K562 (cell line): Measurements from ENCODE around the gene AGAP3. TPM values are rescaled to one million over a fixed set of nuclear protein-coding genes. Genes with fewer than 3 reads are reported as not detected.

Source experiments
- ATAC-seq: fragments of 200-7000 bp; cut with Tn5 transposase; 3 replicates; pipeline ENCODE4 v1.9.1; 2020; ENCODE audit warnings: moderate library complexity
- BruUV-seq: library from RNA; stranded (reverse); fragments of 400-500 nt; replicated peaks from 2 replicates; lab custom pipeline; 2021; lab: Mats Ljungman, UMichigan
- CTCF ChIA-PET: fragments of 300-600 bp; formaldehyde crosslinking; extraction: SDS; loops from one replicate; lab custom pipeline; 2021; ENCODE audit warnings: low intra/inter-chr PET ratio; lab: Yijun Ruan, JAX
- POLR2A ChIA-PET: fragments of 300-600, 350-650 bp; sonication (Branson Sonifier 250); formaldehyde crosslinking; extraction: SDS; loops from one replicate; lab custom pipeline; 2021; ENCODE audit warnings: antibody characterized with exemption, inconsistent platforms; lab: Yijun Ruan, JAX
- DNase-seq, 4 experiments: peaks; one replicate each; pipeline versions ENCODE4 v3.0.0 to v3.0.0-alpha.2; 2011 to 2018; ENCODE audit warnings: low spot score in 3 of 4, mixed read lengths in 3 of 4; ENCODE audit errors: extremely low read depth in 1 of 4
- FAIRE-seq: peaks from 2 replicates; lab custom pipeline; 2011; peaks lifted over from hg19 to GRCh38; lab: Jason Lieb, UNC
- H2AFZ ChIP-seq: 2 replicates; pipeline ENCODE4 v1.6.0; 2011; ENCODE audit warnings: low read depth, low read length, control low read depth, inconsistent platforms
- H3K27ac ChIP-seq: fragments of 200-600 bp; 3 replicates; pipeline ENCODE4 v1.8.0; 2011; ENCODE audit warnings: low read depth, mild to moderate bottlenecking, control low read depth, inconsistent platforms, low read length, moderate library complexity, mixed read lengths; ENCODE audit errors: extremely low read depth
- H3K27me3 ChIP-seq, 2 experiments: fragments of 300-600 bp in 1 of 2; 2 replicates in 1 of 2; 3 replicates in 1 of 2; pipeline versions ENCODE4 v1.6.0 to v1.8.0; 2011; ENCODE audit warnings: inconsistent platforms in 2 of 2, low read length in 2 of 2, mild to moderate bottlenecking in 1 of 2, mixed read lengths in 1 of 2, moderate library complexity in 1 of 2; ENCODE audit not compliant: control insufficient read depth in 2 of 2, insufficient read depth in 2 of 2
- H3K36me3 ChIP-seq: fragments of 300-600 bp; 3 replicates; pipeline ENCODE4 v1.8.0; 2011; ENCODE audit warnings: mild to moderate bottlenecking, low read length, inconsistent platforms; ENCODE audit not compliant: control insufficient read depth, insufficient read depth
- H3K4me1 ChIP-seq, 2 experiments: fragments of 200-600 bp in 1 of 2; replicated peaks in 1 of 2; 2 replicates in 1 of 2; 3 replicates in 1 of 2; pipeline versions ENCODE4 v1.5.1 to v1.8.0; 2011; ENCODE audit warnings: inconsistent platforms in 2 of 2, low read length in 2 of 2, mild to moderate bottlenecking in 1 of 2, mixed read lengths in 1 of 2, moderate library complexity in 1 of 2; ENCODE audit not compliant: control insufficient read depth in 2 of 2, insufficient read depth in 2 of 2
- H3K4me2 ChIP-seq: 2 replicates; pipeline ENCODE4 v1.6.1; 2011; ENCODE audit warnings: low read length, control low read depth, inconsistent platforms, mixed read lengths; ENCODE audit not compliant: insufficient read depth
- H3K4me3 ChIP-seq: fragments of 200-600 bp; sonication (generic), shearing (Covaris generic); 2 replicates; pipeline ENCODE4 v1.5.1; 2016; ENCODE audit warnings: control low read depth, inconsistent platforms
- H3K79me2 ChIP-seq: fragments of 200-600 bp; 3 replicates; pipeline ENCODE4 v1.8.0; 2011; ENCODE audit warnings: low read length, inconsistent platforms; ENCODE audit not compliant: control insufficient read depth, insufficient read depth
- H3K9ac ChIP-seq, 2 experiments: 2 replicates each; pipeline versions ENCODE4 v1.6.0 to v1.6.1; 2011; ENCODE audit warnings: low read depth in 2 of 2, low read length in 2 of 2, control low read depth in 1 of 2, inconsistent platforms in 1 of 2, mild to moderate bottlenecking in 1 of 2, mixed read lengths in 1 of 2; ENCODE audit not compliant: insufficient read depth in 1 of 2
- H3K9me1 ChIP-seq: one replicate; pipeline ENCODE4 v1.6.0; 2011; ENCODE audit warnings: inconsistent platforms, mild to moderate bottlenecking, low read length, moderate library complexity; ENCODE audit not compliant: control insufficient read depth, insufficient read depth
- H3K9me3 ChIP-seq: replicated peaks from 2 replicates; pipeline ENCODE4 v1.5.1; 2011; ENCODE audit warnings: low read depth, low read length, inconsistent platforms; ENCODE audit not compliant: control insufficient read depth, insufficient read depth
- H4K20me1 ChIP-seq: replicated peaks from 2 replicates; pipeline ENCODE4 v1.6.1; 2011; ENCODE audit warnings: low read length, inconsistent platforms, mixed read lengths; ENCODE audit not compliant: control insufficient read depth, insufficient read depth
- CBX1 ChIP-seq: sonication (generic); IDR thresholded peaks from 2 replicates; pipeline ENCODE4 v1.6.1; 2016; ENCODE audit warnings: antibody characterized with exemption, low read depth, mild to moderate bottlenecking
- E2F4 ChIP-seq: sonication (generic); formaldehyde crosslinking; IDR thresholded peaks from 2 replicates; pipeline ENCODE4 v1.8.0; 2022; ENCODE audit warnings: mild to moderate bottlenecking, low read depth, missing genetic modification reagents
- HES1 ChIP-seq: fragments of 450-650 bp; IDR thresholded peaks from 2 replicates; pipeline ENCODE4 v1.6.1; 2016; ENCODE audit warnings: low read depth, mild to moderate bottlenecking, moderate library complexity
- HNRNPL ChIP-seq: fragments of 200-400 bp; formaldehyde crosslinking; IDR thresholded peaks from 2 replicates; pipeline ENCODE4 v1.6.1; 2017; ENCODE audit warnings: low read depth, mild to moderate bottlenecking, low read length
- ID3 ChIP-seq, 2 experiments: fragments of 250-450 bp in 1 of 2; fragments of 450-650 bp in 1 of 2; sonication (Bioruptor Pico) in 1 of 2; IDR thresholded peaks; 2 replicates each; pipeline versions ENCODE4 v1.6.1 to v1.8.0; 2016 to 2021; ENCODE audit warnings: mild to moderate bottlenecking in 2 of 2, moderate library complexity in 2 of 2, missing compliant biosample characterization in 1 of 2, missing genetic modification characterization in 1 of 2
- KAT2B ChIP-seq: IDR thresholded peaks from one replicate; pipeline ENCODE4 v1.6.1; 2012; ENCODE audit warnings: low read depth, mild to moderate bottlenecking, control low read depth, inconsistent platforms, low read length, moderate library complexity
- LEF1 ChIP-seq: fragments of 450-650 bp; IDR thresholded peaks from 2 replicates; pipeline ENCODE4 v1.6.1; 2016; ENCODE audit warnings: mild to moderate bottlenecking
- RBM34 ChIP-seq: fragments of 200-400 bp; formaldehyde crosslinking; IDR thresholded peaks from 2 replicates; pipeline ENCODE4 v1.6.1; 2018; ENCODE audit warnings: low read length, borderline replicate concordance; ENCODE audit not compliant: insufficient read depth
- SMARCA4 ChIP-seq: fragments of 450-650 bp; IDR thresholded peaks from 2 replicates; pipeline ENCODE4 v1.6.1; 2016
- ZNF146 ChIP-seq: IDR thresholded peaks from one replicate; pipeline ENCODE4 v1.6.1; 2018; ENCODE audit warnings: missing compliant biosample characterization; ENCODE audit not compliant: unreplicated experiment
- WGBS: fragments of 100-300 bp; shearing (Covaris generic); methylation state at CpG from one replicate; pipeline ENCODE4 v1.1.6; 2016; ENCODE audit warnings: low coverage, mixed read lengths; ENCODE audit not compliant: insufficient coverage; ENCODE audit errors: missing lambda C conversion rate; 5-methylcytosine and 5-hydroxymethylcytosine counted together
- in situ Hi-C: fragments of 300-500 bp; cut with MboI; formaldehyde crosslinking; loops from 4 replicates; pipeline ENCODE4 v1.15.0; 2018; ENCODE audit warnings: inconsistent platforms, mixed read lengths
- intact Hi-C: fragments of 100-400 bp; cut with micrococcal nuclease; formaldehyde crosslinking; loops from 2 replicates; pipeline ENCODE4 v1.14.2; 2022
- polyA plus RNA-seq, 8 experiments: library from polyadenylated mRNA; depleted of rRNA in 4 of 8; stranded (reverse) in 5 of 8; unstranded in 3 of 8; fragments of >200 nt; fragmentation: Nextera tagmentation in 2 of 8; fragmentation: Illumina TruSeq in 1 of 8; extraction: Ambion mirVana in 2 of 8; extraction: Trizol in 1 of 8; gene quantifications; 2 replicates each; pipeline versions ENCODE4 v1.2.1 to v1.2.3, GENCODE V29; 2011 to 2014; ENCODE audit warnings: inconsistent platforms in 1 of 8, missing spikeins in 1 of 8
- total RNA-seq, 7 experiments: library from RNA; depleted of rRNA in 6 of 7; stranded (reverse); fragments of >200 nt in 6 of 7; fragmentation: Illumina TruSeq in 2 of 7; extraction: Trizol in 2 of 7; gene quantifications; 2 replicates each; pipeline versions ENCODE4 v1.2.1 to v1.2.3, GENCODE V29; 2011 to 2021; ENCODE audit warnings: low replicate concordance in 1 of 7
- TF ChIP-seq, protein P1 (sequence below): sonication (generic); formaldehyde crosslinking; IDR thresholded peaks from 2 replicates; pipeline ENCODE4 v1.8.0; 2022; ENCODE audit warnings: mild to moderate bottlenecking, missing genetic modification reagents

Gene AGAP3
- total and polyA plus RNA-seq, 9 of the 15 experiments (the other 6 are each of a cell fraction or from before 2014, with no cell fraction given) = 3.4 to 208 (median 62.2) TPM

DNA sequence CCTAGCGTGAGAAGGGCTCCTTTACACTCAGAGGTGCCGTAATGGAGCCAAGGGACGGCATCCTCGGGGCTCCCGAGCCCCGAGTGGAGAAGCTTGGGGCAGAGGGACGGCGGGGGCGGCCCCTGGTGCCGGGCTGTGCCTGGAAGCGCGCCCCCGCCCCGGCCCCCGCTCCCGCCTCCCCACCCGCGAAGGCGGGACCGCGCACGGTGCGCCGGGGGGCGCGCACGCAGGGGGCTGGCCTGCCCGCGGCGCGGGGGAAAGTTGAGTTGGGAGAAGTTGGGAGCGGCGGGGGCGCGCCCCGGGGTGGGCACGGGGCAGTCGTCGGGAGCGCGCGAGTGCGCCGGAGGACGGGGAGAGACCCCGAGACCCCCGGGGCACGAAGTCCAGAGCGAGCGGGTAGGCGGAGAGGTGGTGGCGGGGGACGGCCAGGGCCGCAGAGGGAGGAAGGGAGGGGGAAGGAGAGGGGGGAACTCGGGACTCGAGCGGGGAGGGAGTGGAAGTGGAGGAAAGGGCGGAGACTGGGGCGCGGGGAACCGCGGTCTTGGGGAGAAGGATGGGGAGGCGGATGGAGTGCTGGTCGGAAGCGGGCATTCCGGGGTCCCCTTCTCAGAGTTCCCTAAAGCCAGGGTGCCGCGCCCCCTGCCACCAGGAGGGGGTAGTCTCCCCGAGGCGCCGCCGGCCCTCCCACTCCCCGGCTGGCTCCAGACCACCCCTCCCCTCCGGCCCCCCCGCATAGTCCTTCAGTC lies 26.7 kb upstream of the AGAP3 start, which contains the start of gene SLC4A2 (continued):
- TF ChIP-seq ID3 (CRISPR knock-in tag; IDR thresholded peaks at IDR 0.05) = no peak
- TF ChIP-seq ID3 (tag; IDR thresholded peaks at IDR 0.05) = no peak
- TF ChIP-seq HES1 = no peak; the same call in 1 of the 2 replicates
- no peak for TF ChIP-seq KAT2B

- BruUV-seq = no TSS peak
- Histone ChIP-seq H4K20me1 (peaks cover 10% of the 10 kb centered on the region), H2AFZ (peak overlapping the region; percentile 81; the same call in 1 of the 2 replicates), H3K4me3 (peak overlapping the region; percentile 84), H3K36me3 (peaks cover 27% of the 10 kb centered on the region), H3K9ac (peak overlapping the region; percentile 85 to 91), H3K27me3 (no peaks in the 10 kb centered on the region), H3K4me2 (peak overlapping the region; percentile 94), H3K27ac (peak overlapping the region; percentile 90), H3K79me2 (peaks cover 61% of the 10 kb centered on the region), H3K4me1 (peaks cover 57 to 82% of the 10 kb centered on the region in 2 experiments), H3K9me3 (no peaks in the 10 kb centered on the region), H3K9me1 (no peaks in the 10 kb centered on the region)
- FAIRE-seq (no peak), ATAC-seq (no peak), DNase-seq (no peak)
- in situ Hi-C loops (no loop called here), intact Hi-C loops (loop anchor here (2.0 kb wide), 1 partner anchor 49 kb away; no protein-coding TSS in a partner anchor)
- ChIA-PET POLR2A (interaction anchor here (0.6 to 2.4 kb wide), 4 partner anchors 21 to 28 kb away, joined by 3 to 9 read pairs (median 4); partner anchors contain the start of gene FASTK), CTCF (interaction anchor here (0.6 to 1.7 kb wide), 5 partner anchors 32 to 681 kb away, joined by 3 to 8 read pairs (median 5); partner anchors contain the start of gene ABCB8)
- under 1% methylated on average over 17 of the region's 17 CpGs for WGBS
- TF ChIP-seq HES1 (no peak), RBM34 (no peak), SMARCA4 (peak; percentile 41; the same call in 1 of the 2 replicates), ZNF146 (CRISPR knock-in tag) (no peak), E2F4 (no peak), HNRNPL (no peak), CBX1 (no peak), LEF1 (0 out of 2 replicates have a peak, but pooled peaks have one; percentile 6)
- TF ChIP-seq, protein P1, sequence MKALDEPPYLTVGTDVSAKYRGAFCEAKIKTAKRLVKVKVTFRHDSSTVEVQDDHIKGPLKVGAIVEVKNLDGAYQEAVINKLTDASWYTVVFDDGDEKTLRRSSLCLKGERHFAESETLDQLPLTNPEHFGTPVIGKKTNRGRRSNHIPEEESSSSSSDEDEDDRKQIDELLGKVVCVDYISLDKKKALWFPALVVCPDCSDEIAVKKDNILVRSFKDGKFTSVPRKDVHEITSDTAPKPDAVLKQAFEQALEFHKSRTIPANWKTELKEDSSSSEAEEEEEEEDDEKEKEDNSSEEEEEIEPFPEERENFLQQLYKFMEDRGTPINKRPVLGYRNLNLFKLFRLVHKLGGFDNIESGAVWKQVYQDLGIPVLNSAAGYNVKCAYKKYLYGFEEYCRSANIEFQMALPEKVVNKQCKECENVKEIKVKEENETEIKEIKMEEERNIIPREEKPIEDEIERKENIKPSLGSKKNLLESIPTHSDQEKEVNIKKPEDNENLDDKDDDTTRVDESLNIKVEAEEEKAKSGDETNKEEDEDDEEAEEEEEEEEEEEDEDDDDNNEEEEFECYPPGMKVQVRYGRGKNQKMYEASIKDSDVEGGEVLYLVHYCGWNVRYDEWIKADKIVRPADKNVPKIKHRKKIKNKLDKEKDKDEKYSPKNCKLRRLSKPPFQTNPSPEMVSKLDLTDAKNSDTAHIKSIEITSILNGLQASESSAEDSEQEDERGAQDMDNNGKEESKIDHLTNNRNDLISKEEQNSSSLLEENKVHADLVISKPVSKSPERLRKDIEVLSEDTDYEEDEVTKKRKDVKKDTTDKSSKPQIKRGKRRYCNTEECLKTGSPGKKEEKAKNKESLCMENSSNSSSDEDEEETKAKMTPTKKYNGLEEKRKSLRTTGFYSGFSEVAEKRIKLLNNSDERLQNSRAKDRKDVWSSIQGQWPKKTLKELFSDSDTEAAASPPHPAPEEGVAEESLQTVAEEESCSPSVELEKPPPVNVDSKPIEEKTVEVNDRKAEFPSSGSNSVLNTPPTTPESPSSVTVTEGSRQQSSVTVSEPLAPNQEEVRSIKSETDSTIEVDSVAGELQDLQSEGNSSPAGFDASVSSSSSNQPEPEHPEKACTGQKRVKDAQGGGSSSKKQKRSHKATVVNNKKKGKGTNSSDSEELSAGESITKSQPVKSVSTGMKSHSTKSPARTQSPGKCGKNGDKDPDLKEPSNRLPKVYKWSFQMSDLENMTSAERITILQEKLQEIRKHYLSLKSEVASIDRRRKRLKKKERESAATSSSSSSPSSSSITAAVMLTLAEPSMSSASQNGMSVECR = 0 out of 2 replicates have a peak, but pooled peaks have one; percentile 4
Measured at GRCh38 chr7:151060113-151060415, 26.2 kb upstream of the AGAP3 start.
